Measurements from ENCODE around the gene CHRNA3.

Gene CHRNA3

GRCh38 chr15:78570710-78571109, 50.1 kb downstream of the CHRNA3 start:
- no peak for TF ChIP-seq CTCF (IDR thresholded peaks at IDR 0.05; ENCODE audit: low read depth, low read length)
- no peaks in the 10 kb centered on the region for H3K27me3 ChIP-seq (ENCODE audit: insufficient read depth, low read depth, severe bottlenecking)
- no peaks in the 10 kb centered on the region for H3K9me3 ChIP-seq (ENCODE audit: severe bottlenecking)
- H3K27ac ChIP-seq: no peak overlapping the region
- H3K36me3 ChIP-seq: 0 out of 2 replicates have a peak, but pooled peaks cover 3% of the 10 kb centered on the region
- DNase-seq: no peak
- H3K4me3 ChIP-seq (ENCODE audit: low read depth, low read length): no peak overlapping the region

- no peaks in the 10 kb centered on the region for H3K36me3 ChIP-seq
- DNase-seq: peak; percentile 44
Observed at GRCh38 chr15:78567531-78567930, 53.3 kb downstream of the CHRNA3 start.

GRCh38 chr15:78565951-78566774, 54.6 kb downstream of the CHRNA3 start:
- H3K36me3 ChIP-seq: no peaks in the 10 kb centered on the region
- H3K9me3 ChIP-seq (ENCODE audit: severe bottlenecking): no peaks in the 10 kb centered on the region
- H3K27ac ChIP-seq: peak overlapping the region; percentile 83
- no peaks in the 10 kb centered on the region for H3K27me3 ChIP-seq (ENCODE audit: insufficient read depth, low read depth, severe bottlenecking)
- TF ChIP-seq CTCF (IDR thresholded peaks at IDR 0.05; ENCODE audit: low read depth, low read length): no peak
- peak overlapping the region; percentile 59 for H3K4me3 ChIP-seq (ENCODE audit: low read depth, low read length)
- DNase-seq: no peak

More at GRCh38 chr15:78567531-78567930, 53.3 kb downstream of the CHRNA3 start:
- Histone ChIP-seq H3K9me3 (ENCODE audit: severe bottlenecking) (no peaks in the 10 kb centered on the region), H3K4me3 (ENCODE audit: low read depth, low read length) (peak overlapping the region; percentile 33), H3K27ac (peak overlapping the region; percentile 68), H3K27me3 (ENCODE audit: insufficient read depth, low read depth, severe bottlenecking) (no peaks in the 10 kb centered on the region)
- no peak for TF ChIP-seq CTCF (IDR thresholded peaks at IDR 0.05; ENCODE audit: low read depth, low read length)

- Histone ChIP-seq H3K4me3 (ENCODE audit: low read depth, low read length) (peak within 1 kb of the TSS; percentile 59), H3K27me3 (ENCODE audit: insufficient read depth, low read depth, severe bottlenecking) (no peaks in the 10 kb centered on the region), H3K27ac (peak within 1 kb of the TSS; percentile 83), H3K36me3 (no peaks in the 10 kb centered on the region), H3K9me3 (ENCODE audit: severe bottlenecking) (no peaks in the 10 kb centered on the region)
- TF ChIP-seq CTCF (IDR thresholded peaks at IDR 0.05; ENCODE audit: low read depth, low read length): no peak
- DNase-seq: peak; percentile 98
Observed at GRCh38 chr15:78565097-78565950, 55.5 kb downstream of the CHRNA3 start, which contains the start of gene CHRNA5. CHRNA5 (plus strand) TSS chr15:78565520; CDS start chr15:78565720, 200 bp downstream.

- TF ChIP-seq CTCF (IDR thresholded peaks at IDR 0.05; ENCODE audit: low read depth, low read length): no peak
- Histone ChIP-seq H3K4me3 (ENCODE audit: low read depth, low read length) (peak overlapping the region; percentile 46), H3K27me3 (ENCODE audit: insufficient read depth, low read depth, severe bottlenecking) (no peaks in the 10 kb centered on the region), H3K9me3 (ENCODE audit: severe bottlenecking) (no peaks in the 10 kb centered on the region), H3K27ac (peak overlapping the region; percentile 55), H3K36me3 (no peaks in the 10 kb centered on the region)
- no peak for DNase-seq
Observed at GRCh38 chr15:78564743-78565096, 56.1 kb downstream of the CHRNA3 start.
